Bronchial epithelial cell (primary cell): Measurements from ENCODE around the gene CDKN2B. TPM values are rescaled to one million over a fixed set of nuclear protein-coding genes. Genes with fewer than 3 reads are reported as not detected.

ENCODE experiments used
- DNase-seq: peaks from one replicate; pipeline ENCODE4 v3.0.0-alpha.2; 2010; ENCODE audit warnings: low read depth
- FAIRE-seq: peaks from 2 replicates; lab custom pipeline; 2011; peaks lifted over from hg19 to GRCh38; lab: Jason Lieb, UNC
- H3K27me3 ChIP-seq: 2 replicates; pipeline ENCODE4 v1.5.1; 2011; ENCODE audit warnings: low read length; ENCODE audit not compliant: control insufficient read depth, insufficient read depth
- H3K36me3 ChIP-seq: 2 replicates; pipeline ENCODE4 v1.5.1; 2011; ENCODE audit warnings: low read length; ENCODE audit not compliant: control insufficient read depth, insufficient read depth
- H3K4me3 ChIP-seq: 2 replicates; pipeline ENCODE4 v1.5.1; 2011; ENCODE audit warnings: mild to moderate bottlenecking, low read depth, low read length, control low read depth
- total RNA-seq: library from RNA; depleted of rRNA; stranded (reverse); fragments of >200 nt; gene quantifications from 2 replicates; pipeline ENCODE4 v1.2.1, GENCODE V29; 2014
- TF ChIP-seq, protein P1 (sequence below): IDR thresholded peaks from 2 replicates; pipeline ENCODE4 v1.5.1; 2011; ENCODE audit warnings: mild to moderate bottlenecking, moderate library complexity, low read length, control low read depth, inconsistent platforms; ENCODE audit not compliant: insufficient read depth, severe bottlenecking

The CDKN2B gene
- total RNA-seq, 1 donor from 2014 or later = 29.2 TPM

DNA sequence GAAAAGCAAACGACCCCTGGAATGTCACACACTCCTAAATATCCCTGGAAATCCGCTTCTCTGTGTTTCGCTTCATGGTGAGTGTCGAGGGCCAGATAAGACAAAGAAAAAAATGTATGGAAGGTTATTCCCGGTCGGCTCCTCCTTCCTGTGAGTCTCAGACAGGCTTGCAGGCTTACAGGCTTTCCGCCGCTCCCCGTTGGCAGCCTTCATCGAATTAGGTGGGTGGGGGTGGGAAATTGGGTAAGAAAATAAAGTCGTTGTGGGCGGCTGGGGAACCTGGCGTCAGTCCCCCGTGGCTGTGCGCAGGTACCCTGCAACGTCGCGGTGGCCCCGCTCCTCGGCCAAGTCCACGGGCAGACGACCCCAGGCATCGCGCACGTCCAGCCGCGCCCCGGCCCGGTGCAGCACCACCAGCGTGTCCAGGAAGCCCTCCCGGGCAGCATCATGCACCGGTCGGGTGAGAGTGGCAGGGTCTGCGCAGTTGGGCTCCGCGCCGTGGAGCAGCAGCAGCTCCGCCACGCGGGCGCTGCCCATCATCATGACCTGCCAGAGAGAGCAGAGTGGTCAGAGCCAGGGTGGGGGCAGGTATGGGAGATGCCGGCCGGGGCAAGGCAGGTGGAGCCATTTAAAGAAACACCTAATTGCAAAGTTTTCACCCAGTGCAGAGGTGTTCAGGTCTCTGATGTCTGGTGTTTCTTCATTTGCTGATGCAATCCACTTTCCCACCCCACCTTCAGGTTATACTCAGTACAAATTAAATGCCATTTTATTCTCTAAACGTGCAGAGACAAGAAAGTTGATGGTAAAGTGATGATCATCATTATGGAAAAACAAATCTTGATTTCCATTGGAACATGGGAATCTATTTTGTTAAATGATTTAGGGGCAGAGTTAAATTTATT is 3.2 kb downstream of the CDKN2B start:
- no peak for DNase-seq
- H3K27me3 ChIP-seq = no peaks in the 10 kb centered on the region
- peaks cover 3% of the 10 kb centered on the region for H3K36me3 ChIP-seq
- TF ChIP-seq, protein P1, sequence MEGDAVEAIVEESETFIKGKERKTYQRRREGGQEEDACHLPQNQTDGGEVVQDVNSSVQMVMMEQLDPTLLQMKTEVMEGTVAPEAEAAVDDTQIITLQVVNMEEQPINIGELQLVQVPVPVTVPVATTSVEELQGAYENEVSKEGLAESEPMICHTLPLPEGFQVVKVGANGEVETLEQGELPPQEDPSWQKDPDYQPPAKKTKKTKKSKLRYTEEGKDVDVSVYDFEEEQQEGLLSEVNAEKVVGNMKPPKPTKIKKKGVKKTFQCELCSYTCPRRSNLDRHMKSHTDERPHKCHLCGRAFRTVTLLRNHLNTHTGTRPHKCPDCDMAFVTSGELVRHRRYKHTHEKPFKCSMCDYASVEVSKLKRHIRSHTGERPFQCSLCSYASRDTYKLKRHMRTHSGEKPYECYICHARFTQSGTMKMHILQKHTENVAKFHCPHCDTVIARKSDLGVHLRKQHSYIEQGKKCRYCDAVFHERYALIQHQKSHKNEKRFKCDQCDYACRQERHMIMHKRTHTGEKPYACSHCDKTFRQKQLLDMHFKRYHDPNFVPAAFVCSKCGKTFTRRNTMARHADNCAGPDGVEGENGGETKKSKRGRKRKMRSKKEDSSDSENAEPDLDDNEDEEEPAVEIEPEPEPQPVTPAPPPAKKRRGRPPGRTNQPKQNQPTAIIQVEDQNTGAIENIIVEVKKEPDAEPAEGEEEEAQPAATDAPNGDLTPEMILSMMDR = no peak
- H3K4me3 ChIP-seq = peak overlapping the region; percentile 97
- FAIRE-seq = no peak

DNA sequence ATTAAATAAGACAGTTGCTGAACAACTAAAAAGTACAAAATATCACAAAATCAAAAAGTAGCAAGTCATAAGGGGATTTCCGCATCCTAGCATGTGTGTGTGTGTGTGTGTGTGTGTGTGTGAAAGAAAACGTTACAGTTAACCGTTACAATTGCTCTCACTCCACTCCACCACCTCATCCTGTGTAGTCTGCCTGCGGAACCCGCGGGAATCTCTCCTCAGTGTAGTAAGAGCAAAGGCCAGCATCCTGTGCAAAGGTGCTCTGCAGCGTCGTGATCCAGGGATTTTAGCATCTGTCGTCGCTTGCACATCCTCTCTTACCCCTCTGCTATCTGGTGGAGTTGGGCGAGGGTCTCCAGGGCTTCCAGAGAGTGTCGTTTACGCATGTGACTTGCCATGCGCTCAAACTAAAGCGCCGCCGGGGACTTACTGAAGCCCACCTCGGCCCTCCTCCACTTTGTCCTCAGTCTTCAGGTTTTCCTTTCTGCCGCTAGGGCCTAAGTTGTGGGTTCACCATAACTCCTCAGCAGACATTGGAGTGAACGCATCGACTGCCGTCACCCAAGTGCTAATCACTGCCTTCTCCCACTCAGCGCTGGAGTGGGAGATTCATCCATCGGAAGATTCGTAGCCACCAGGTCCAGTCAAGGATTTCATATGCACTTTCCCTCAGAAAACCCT is 3.9 kb downstream of the CDKN2B start:
- no peaks in the 10 kb centered on the region for H3K27me3 ChIP-seq
- TF ChIP-seq, protein P1 = peak; percentile 24
- FAIRE-seq (peak; percentile 80), DNase-seq (no peak)
- H3K36me3 ChIP-seq = peaks cover 3% of the 10 kb centered on the region
- peak overlapping the region; percentile 97 for H3K4me3 ChIP-seq

DNA sequence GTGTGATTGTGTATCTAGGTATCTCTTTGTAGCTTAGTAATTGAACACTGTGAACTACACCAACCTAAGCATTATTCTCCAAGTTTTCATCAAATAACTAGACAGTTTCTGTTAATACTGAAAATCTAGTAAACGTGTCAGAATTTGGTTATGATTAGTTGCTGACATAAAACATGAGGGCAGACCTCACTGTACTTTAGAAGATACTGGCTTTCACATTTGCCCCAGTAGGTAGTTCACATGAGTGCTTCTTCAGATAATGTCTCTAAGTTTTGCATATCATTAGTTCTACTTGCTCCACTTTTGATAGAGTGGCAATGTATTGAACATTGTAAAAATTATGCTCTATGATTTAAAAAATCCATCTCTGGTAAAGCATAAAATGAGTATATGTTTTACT is 7.1 kb downstream of the CDKN2B start:
- H3K4me3 ChIP-seq = no peak overlapping the region
- no peak for FAIRE-seq
- no peaks in the 10 kb centered on the region for H3K27me3 ChIP-seq
- H3K36me3 ChIP-seq = peaks cover 3% of the 10 kb centered on the region
- TF ChIP-seq, protein P1 = no peak
- no peak for DNase-seq

GRCh38 chr9:21998026-21998425 is 11.1 kb downstream of the CDKN2B start:
- FAIRE-seq = no peak
- TF ChIP-seq, protein P1 = no peak
- DNase-seq = no peak
- Histone ChIP-seq H3K36me3 (no peaks in the 10 kb centered on the region), H3K4me3 (no peak overlapping the region), H3K27me3 (no peaks in the 10 kb centered on the region)

DNA sequence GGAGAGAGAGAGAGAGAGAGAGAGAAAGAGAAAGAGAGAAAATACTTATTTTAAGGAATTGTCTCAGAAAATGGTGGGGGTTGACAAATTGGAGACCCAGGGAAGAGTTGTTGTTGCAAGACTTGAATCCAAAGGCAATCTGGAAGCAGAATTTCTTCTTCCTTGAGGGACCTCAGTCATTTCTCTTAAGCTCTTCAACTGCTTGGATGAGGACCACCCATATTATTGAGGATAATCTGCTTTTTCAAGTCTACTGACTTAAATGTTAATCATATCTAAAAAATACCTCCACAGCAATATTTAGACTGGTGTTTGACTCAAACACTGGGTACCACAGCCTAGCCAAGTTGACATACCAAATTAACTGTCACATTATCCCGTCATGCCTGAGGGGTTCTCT is 11.6 kb downstream of the CDKN2B start:
- Histone ChIP-seq H3K36me3 (no peaks in the 10 kb centered on the region), H3K4me3 (no peak overlapping the region), H3K27me3 (no peaks in the 10 kb centered on the region)
- DNase-seq (no peak), FAIRE-seq (no peak)
- TF ChIP-seq, protein P1 = no peak
